PC-3 (cell line): ENCODE measurements around the gene DEFB123.

Source experiments
- EZH2 ChIP-seq: fragments of 300-600 bp; sonication (generic); IDR thresholded peaks from one replicate; pipeline ENCODE4 v1.6.1; 2017; ENCODE audit warnings: antibody characterized with exemption, mild to moderate bottlenecking, low read length; ENCODE audit not compliant: unreplicated experiment
- TF ChIP-seq, protein P1 (sequence below): fragments of 300-600 bp; sonication (generic); conservative IDR thresholded peaks from 2 replicates; pipeline ENCODE4 v1.5.1; 2017; ENCODE audit warnings: antibody characterized with exemption, low read depth, mild to moderate bottlenecking, low read length

DNA sequence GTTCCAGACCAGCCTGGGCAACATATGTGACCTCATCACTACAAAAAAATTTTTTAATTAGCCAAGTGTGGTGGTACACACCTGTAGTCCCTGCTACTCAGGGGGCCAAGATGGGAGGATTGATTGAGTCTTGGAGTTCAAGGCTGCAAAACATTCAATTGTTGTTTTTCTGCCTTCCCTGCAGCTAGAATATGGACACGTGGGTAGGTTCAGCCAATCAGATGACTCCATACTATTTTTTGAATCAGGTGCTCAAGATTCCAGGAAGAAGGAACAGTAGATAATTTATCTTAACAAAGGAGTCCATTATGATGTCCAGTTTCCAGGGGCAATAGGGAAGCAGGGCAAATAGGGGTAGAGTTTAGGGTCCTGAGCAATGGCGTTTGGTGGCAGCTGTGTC is 47.6 kb upstream of the DEFB123 start:
- TF ChIP-seq, protein P1, sequence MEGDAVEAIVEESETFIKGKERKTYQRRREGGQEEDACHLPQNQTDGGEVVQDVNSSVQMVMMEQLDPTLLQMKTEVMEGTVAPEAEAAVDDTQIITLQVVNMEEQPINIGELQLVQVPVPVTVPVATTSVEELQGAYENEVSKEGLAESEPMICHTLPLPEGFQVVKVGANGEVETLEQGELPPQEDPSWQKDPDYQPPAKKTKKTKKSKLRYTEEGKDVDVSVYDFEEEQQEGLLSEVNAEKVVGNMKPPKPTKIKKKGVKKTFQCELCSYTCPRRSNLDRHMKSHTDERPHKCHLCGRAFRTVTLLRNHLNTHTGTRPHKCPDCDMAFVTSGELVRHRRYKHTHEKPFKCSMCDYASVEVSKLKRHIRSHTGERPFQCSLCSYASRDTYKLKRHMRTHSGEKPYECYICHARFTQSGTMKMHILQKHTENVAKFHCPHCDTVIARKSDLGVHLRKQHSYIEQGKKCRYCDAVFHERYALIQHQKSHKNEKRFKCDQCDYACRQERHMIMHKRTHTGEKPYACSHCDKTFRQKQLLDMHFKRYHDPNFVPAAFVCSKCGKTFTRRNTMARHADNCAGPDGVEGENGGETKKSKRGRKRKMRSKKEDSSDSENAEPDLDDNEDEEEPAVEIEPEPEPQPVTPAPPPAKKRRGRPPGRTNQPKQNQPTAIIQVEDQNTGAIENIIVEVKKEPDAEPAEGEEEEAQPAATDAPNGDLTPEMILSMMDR: no peak
- TF ChIP-seq EZH2: no peak
